Sigmoid colon (tissue), 4 donors: ENCODE results near the gene DRD1.

ENCODE experiments used
- CTCF ChIP-seq, 4 experiments: fragments of 450-650 bp in 3 of 4; fragments of 200-600 bp in 1 of 4; IDR thresholded peaks; one replicate each; pipeline ENCODE4 v1.5.1; 2016 to 2019; ENCODE audit warnings: antibody characterized with exemption in 4 of 4, mild to moderate bottlenecking in 3 of 4, moderate library complexity in 2 of 4
- EP300 ChIP-seq, 4 donors: sonication (generic); formaldehyde crosslinking; IDR thresholded peaks; one replicate each; pipeline ENCODE4 v1.6.1; 2017; ENCODE audit warnings: antibody characterized with exemption in 4 of 4
- POLR2A ChIP-seq, 2 donors: fragments of 450-650 bp; IDR thresholded peaks; one replicate each; pipeline ENCODE4 v1.6.1; 2016; ENCODE audit warnings: antibody characterized with exemption in 2 of 2, mild to moderate bottlenecking in 2 of 2, moderate library complexity in 2 of 2
- POLR2AphosphoS5 ChIP-seq, 4 donors: sonication (generic); formaldehyde crosslinking; IDR thresholded peaks; one replicate each; pipeline ENCODE4 v1.6.1; 2017; ENCODE audit warnings: antibody characterized with exemption in 4 of 4

- TF ChIP-seq CTCF (IDR thresholded peaks at IDR 0.05): no peak
- TF ChIP-seq POLR2AphosphoS5 (IDR thresholded peaks at IDR 0.05): no peak
- TF ChIP-seq POLR2A (IDR thresholded peaks at IDR 0.05): no peak
- no peak for TF ChIP-seq EP300 (IDR thresholded peaks at IDR 0.05)
These were observed 21.9 kb downstream of the DRD1 start for GRCh38 chr5:175422058-175422457.
